ENCODE measurements around the gene TOLLIP. TPM values are rescaled to one million over a fixed set of nuclear protein-coding genes. Genes with fewer than 3 reads are reported as not detected.
"Not testable (repeated sequence)": the region's sequence is repeated elsewhere in the genome, so short reads cannot be mapped to it uniquely, and the experiment has no call there.

TOLLIP gene
- total RNA-seq, 1 experiment from 2014 or later, result 29.5 TPM

GRCh38 chr11:1342946-1343345 lies 33.5 kb upstream of the TOLLIP start:
- no peak for DNase-seq
- H3K27me3 ChIP-seq (ENCODE audit: insufficient read depth, low read depth), result no peaks in the 10 kb centered on the region
- H4K20me1 ChIP-seq (ENCODE audit: insufficient read depth), result no peaks in the 10 kb centered on the region
- intact Hi-C loops (cut with micrococcal nuclease; ENCODE audit: unreplicated experiment), result no loop called here
- CTCF ChIA-PET, result no interaction called here
- POLR2A ChIA-PET (ENCODE audit: unreplicated experiment), result no interaction called here
- no peaks in the 10 kb centered on the region for H3K79me2 ChIP-seq (ENCODE audit: low read depth)
- no peaks in the 10 kb centered on the region for H3K36me3 ChIP-seq (ENCODE audit: low read depth)
- H3K9me3 ChIP-seq (ENCODE audit: insufficient read depth, low read depth), result no peaks in the 10 kb centered on the region
- TF ChIP-seq CTCF (conservative IDR thresholded peaks at IDR 0.05) (no peak), EZH2 (IDR thresholded peaks at IDR 0.05; ENCODE audit: low read depth) (no peak)
- H3K4me1 ChIP-seq (replicated peaks; ENCODE audit: insufficient read depth), result no peaks in the 10 kb centered on the region
- no peaks in the 10 kb centered on the region for H3K9me2 ChIP-seq (ENCODE audit: insufficient read depth)
- no TSS peak for BruUV-seq (replicated peaks)
- no peak overlapping the region for H3K27ac ChIP-seq
- no peak overlapping the region for H3K4me2 ChIP-seq
- H3F3A ChIP-seq (ENCODE audit: insufficient read depth, low read depth), result peaks cover 14% of the 10 kb centered on the region; the same call in 1 of the 2 replicates
- H2AFZ ChIP-seq, result no peak overlapping the region
- no peak overlapping the region for H3K4me3 ChIP-seq

- no peak overlapping the region for H2AFZ ChIP-seq
Measured at GRCh38 chr11:1341928-1342524, 32.6 kb upstream of the TOLLIP start.

DNA sequence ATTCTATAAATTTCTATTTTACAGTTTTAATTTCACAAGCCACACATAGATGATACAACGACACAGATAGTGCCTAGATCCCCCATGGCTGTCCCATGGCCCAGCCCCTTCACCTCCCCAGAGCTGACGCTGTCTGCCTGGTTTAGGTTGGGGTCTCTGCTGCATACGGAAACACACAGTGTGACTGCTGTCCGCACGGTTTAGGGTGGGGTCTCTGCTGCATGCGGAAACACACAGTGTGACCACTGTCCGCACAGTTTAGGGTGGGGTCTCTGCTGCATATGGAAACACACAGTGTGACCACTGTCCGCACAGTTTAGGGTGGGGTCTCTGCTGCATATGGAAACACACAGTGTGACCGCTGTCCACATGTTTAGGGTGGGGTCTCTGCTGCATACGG lies 31.8 kb upstream of the TOLLIP start:
- H3K27me3 ChIP-seq (ENCODE audit: insufficient read depth, low read depth); H3K9me2 ChIP-seq (ENCODE audit: insufficient read depth); H4K20me1 ChIP-seq (ENCODE audit: insufficient read depth); H3K9me3 ChIP-seq (ENCODE audit: insufficient read depth, low read depth); H3K4me2 ChIP-seq; DNase-seq; H2AFZ ChIP-seq; intact Hi-C loops (cut with micrococcal nuclease; ENCODE audit: unreplicated experiment); H3K27ac ChIP-seq; H3K79me2 ChIP-seq (ENCODE audit: low read depth); H3K4me3 ChIP-seq; POLR2A ChIA-PET (ENCODE audit: unreplicated experiment); H3K4me1 ChIP-seq (replicated peaks; ENCODE audit: insufficient read depth); H3K36me3 ChIP-seq (ENCODE audit: low read depth); BruUV-seq (replicated peaks); CTCF ChIA-PET: not testable (repeated sequence)
- peaks cover 22% of the 10 kb centered on the region; the same call in 1 of the 2 replicates for H3F3A ChIP-seq (ENCODE audit: insufficient read depth, low read depth)

More at GRCh38 chr11:1341928-1342524, 32.6 kb upstream of the TOLLIP start:
- TF ChIP-seq EZH2 (IDR thresholded peaks at IDR 0.05; ENCODE audit: low read depth) (no peak), CTCF (conservative IDR thresholded peaks at IDR 0.05) (no peak)
- Histone ChIP-seq H3K27ac (no peak overlapping the region), H3K27me3 (ENCODE audit: insufficient read depth, low read depth) (no peaks in the 10 kb centered on the region), H3K4me1 (replicated peaks; ENCODE audit: insufficient read depth) (no peaks in the 10 kb centered on the region), H3K36me3 (ENCODE audit: low read depth) (no peaks in the 10 kb centered on the region), H3F3A (ENCODE audit: insufficient read depth, low read depth) (peaks cover 22% of the 10 kb centered on the region; the same call in 1 of the 2 replicates), H3K9me2 (ENCODE audit: insufficient read depth) (no peaks in the 10 kb centered on the region), H3K79me2 (ENCODE audit: low read depth) (no peaks in the 10 kb centered on the region), H3K4me2 (no peak overlapping the region), H4K20me1 (ENCODE audit: insufficient read depth) (no peaks in the 10 kb centered on the region), H3K4me3 (no peak overlapping the region), H3K9me3 (ENCODE audit: insufficient read depth, low read depth) (no peaks in the 10 kb centered on the region)
- ChIA-PET CTCF (no interaction called here), POLR2A (ENCODE audit: unreplicated experiment) (no interaction called here)
- no TSS peak for BruUV-seq (replicated peaks)
- DNase-seq, result no peak
- intact Hi-C loops (cut with micrococcal nuclease; ENCODE audit: unreplicated experiment), result no loop called here

DNA sequence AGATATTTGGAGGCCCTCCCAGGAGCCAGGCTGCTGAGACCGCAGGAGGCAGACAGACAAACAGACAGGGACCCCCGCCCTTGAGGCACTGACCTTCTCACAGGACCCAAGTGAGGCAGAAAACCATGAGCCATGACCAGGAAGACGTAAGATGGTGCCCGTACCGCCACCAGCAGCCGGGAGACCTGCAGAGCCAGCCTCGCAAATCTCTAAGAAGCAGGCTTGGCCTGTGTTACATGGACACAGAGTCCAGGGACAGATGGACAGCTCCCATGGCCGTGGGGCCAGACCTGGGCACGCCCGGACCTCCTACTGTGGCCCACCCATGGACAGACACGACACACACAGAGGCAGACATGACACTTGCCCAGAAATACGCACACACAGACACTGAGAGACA lies 30.7 kb upstream of the TOLLIP start:
- no TSS peak for BruUV-seq (replicated peaks)
- Histone ChIP-seq H3K4me3 (no peak overlapping the region), H2AFZ (no peak overlapping the region), H3K4me2 (no peak overlapping the region), H3K36me3 (ENCODE audit: low read depth) (no peaks in the 10 kb centered on the region), H4K20me1 (ENCODE audit: insufficient read depth) (no peaks in the 10 kb centered on the region), H3K9me2 (ENCODE audit: insufficient read depth) (no peaks in the 10 kb centered on the region), H3K79me2 (ENCODE audit: low read depth) (no peaks in the 10 kb centered on the region), H3K4me1 (replicated peaks; ENCODE audit: insufficient read depth) (peaks cover 5% of the 10 kb centered on the region), H3K27ac (no peak overlapping the region), H3K27me3 (ENCODE audit: insufficient read depth, low read depth) (no peaks in the 10 kb centered on the region), H3K9me3 (ENCODE audit: insufficient read depth, low read depth) (no peaks in the 10 kb centered on the region), H3F3A (ENCODE audit: insufficient read depth, low read depth) (peaks cover 22% of the 10 kb centered on the region; the same call in 1 of the 2 replicates)
- TF ChIP-seq EZH2 (IDR thresholded peaks at IDR 0.05; ENCODE audit: low read depth) (no peak), CTCF (conservative IDR thresholded peaks at IDR 0.05) (no peak)
- POLR2A ChIA-PET (ENCODE audit: unreplicated experiment), result no interaction called here
- CTCF ChIA-PET, result no interaction called here
- intact Hi-C loops (cut with micrococcal nuclease; ENCODE audit: unreplicated experiment), result no loop called here
- DNase-seq, result no peak
